ENCODE data around the gene WDR54.

- TF ChIP-seq CTCF (optimal IDR thresholded peaks at IDR 0.05 in 1 of 3, IDR thresholded peaks at IDR 0.05 in 1 of 3, conservative IDR thresholded peaks at IDR 0.05 in 1 of 3; ENCODE audit: extremely low read depth in 1 of 3, insufficient read depth in 2 of 3, low read length in 3 of 3) (peak; percentile 30 to 62 (median 56)), EZH2 (IDR thresholded peaks at IDR 0.05; ENCODE audit: low read length) (no peak)
Observed at GRCh38 chr2:74399785-74400184, 21.7 kb upstream of the WDR54 start.
